ENCODE data around the gene TVP23A.

TVP23A gene

GRCh38 chr16:10851512-10851911, 32.9 kb upstream of the TVP23A start:
- Histone ChIP-seq H3K4me1 (no peaks in the 10 kb centered on the region), H3K27me3 (no peaks in the 10 kb centered on the region), H3K27ac (no peak overlapping the region), H3K36me3 (no peaks in the 10 kb centered on the region), H3K4me3 (no peak overlapping the region), H3K9me3 (no peaks in the 10 kb centered on the region)
- intact Hi-C loops (cut with DNase I; ENCODE audit: low total_unique reads), result no loop called here
- DNase-seq, result no peak
- TF ChIP-seq, protein P1, sequence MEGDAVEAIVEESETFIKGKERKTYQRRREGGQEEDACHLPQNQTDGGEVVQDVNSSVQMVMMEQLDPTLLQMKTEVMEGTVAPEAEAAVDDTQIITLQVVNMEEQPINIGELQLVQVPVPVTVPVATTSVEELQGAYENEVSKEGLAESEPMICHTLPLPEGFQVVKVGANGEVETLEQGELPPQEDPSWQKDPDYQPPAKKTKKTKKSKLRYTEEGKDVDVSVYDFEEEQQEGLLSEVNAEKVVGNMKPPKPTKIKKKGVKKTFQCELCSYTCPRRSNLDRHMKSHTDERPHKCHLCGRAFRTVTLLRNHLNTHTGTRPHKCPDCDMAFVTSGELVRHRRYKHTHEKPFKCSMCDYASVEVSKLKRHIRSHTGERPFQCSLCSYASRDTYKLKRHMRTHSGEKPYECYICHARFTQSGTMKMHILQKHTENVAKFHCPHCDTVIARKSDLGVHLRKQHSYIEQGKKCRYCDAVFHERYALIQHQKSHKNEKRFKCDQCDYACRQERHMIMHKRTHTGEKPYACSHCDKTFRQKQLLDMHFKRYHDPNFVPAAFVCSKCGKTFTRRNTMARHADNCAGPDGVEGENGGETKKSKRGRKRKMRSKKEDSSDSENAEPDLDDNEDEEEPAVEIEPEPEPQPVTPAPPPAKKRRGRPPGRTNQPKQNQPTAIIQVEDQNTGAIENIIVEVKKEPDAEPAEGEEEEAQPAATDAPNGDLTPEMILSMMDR (IDR thresholded peaks at IDR 0.05), result no peak

DNA sequence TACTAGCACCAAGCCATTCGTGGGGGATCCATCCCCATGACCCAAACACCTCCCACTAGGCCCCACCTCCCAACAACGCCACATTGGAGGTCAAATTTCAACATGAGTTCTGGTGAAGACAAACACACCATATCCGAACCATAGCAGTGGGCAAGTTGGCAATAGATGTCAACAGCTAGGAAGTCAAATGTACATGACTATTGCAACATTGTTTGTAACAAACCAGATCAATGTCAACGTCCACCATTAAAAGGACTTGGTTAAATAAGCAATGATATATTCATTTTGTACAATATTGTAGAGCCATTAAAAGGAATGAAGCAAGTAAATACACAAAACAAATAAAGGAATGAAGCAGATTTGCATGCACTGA, 31.9 kb upstream of the TVP23A start:
- DNase-seq, result no peak
- intact Hi-C loops (cut with DNase I; ENCODE audit: low total_unique reads), result no loop called here
- TF ChIP-seq, protein P1 (IDR thresholded peaks at IDR 0.05), result no peak
- H3K4me1 ChIP-seq, result no peaks in the 10 kb centered on the region
- H3K27me3 ChIP-seq, result peaks cover 0 to 2% of the 10 kb centered on the region in 2 donors
- H3K36me3 ChIP-seq, result no peaks in the 10 kb centered on the region
- H3K9me3 ChIP-seq, result no peaks in the 10 kb centered on the region
- H3K4me3 ChIP-seq, result no peak overlapping the region
- H3K27ac ChIP-seq, result no peak overlapping the region

GRCh38 chr16:10849736-10850477, 31.3 kb upstream of the TVP23A start:
- no peaks in the 10 kb centered on the region for H3K36me3 ChIP-seq
- no peak for DNase-seq
- H3K27me3 ChIP-seq, result peaks cover 0 to 2% of the 10 kb centered on the region in 2 donors
- no peak overlapping the region for H3K4me3 ChIP-seq
- intact Hi-C loops (cut with DNase I; ENCODE audit: low total_unique reads), result no loop called here
- no peaks in the 10 kb centered on the region for H3K9me3 ChIP-seq
- no peaks in the 10 kb centered on the region for H3K4me1 ChIP-seq
- TF ChIP-seq, protein P1 (IDR thresholded peaks at IDR 0.05), result no peak
- H3K27ac ChIP-seq, result no peak overlapping the region

DNA sequence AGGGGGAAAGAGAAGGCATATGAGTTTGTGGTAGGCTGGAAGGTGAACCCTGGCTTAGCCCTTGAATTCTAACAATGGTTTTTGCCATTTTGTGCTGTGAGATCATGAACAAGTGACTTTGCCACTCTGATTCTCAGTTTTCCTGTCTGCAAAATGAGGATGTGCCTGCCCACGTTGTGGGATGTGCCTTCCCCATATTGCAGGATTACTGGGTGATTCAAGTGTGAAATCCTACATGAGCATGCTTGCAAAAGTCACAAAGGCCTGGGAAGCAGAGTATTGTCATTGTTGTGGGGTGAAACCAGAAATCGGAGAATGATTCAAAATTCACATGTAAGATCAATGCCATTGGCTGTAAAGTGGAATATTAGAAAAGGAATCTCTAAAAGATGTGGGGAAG, 28.6 kb upstream of the TVP23A start:
- H3K4me1 ChIP-seq, result no peaks in the 10 kb centered on the region
- no peak overlapping the region for H3K4me3 ChIP-seq
- DNase-seq, result no peak
- no peaks in the 10 kb centered on the region for H3K9me3 ChIP-seq
- no peaks in the 10 kb centered on the region for H3K36me3 ChIP-seq
- TF ChIP-seq, protein P1 (IDR thresholded peaks at IDR 0.05), result no peak
- intact Hi-C loops (cut with DNase I; ENCODE audit: low total_unique reads), result no loop called here
- H3K27me3 ChIP-seq, result peaks cover 0 to 2% of the 10 kb centered on the region in 2 donors
- no peak overlapping the region for H3K27ac ChIP-seq

- Histone ChIP-seq H3K4me3 (no peak overlapping the region), H3K27me3 (peaks cover 0 to 2% of the 10 kb centered on the region in 2 donors), H3K4me1 (no peaks in the 10 kb centered on the region), H3K27ac (no peak overlapping the region), H3K9me3 (no peaks in the 10 kb centered on the region), H3K36me3 (no peaks in the 10 kb centered on the region)
- TF ChIP-seq, protein P1 (IDR thresholded peaks at IDR 0.05), result no peak
- no peak for DNase-seq
- intact Hi-C loops (cut with DNase I; ENCODE audit: low total_unique reads), result no loop called here
These were observed 27.8 kb upstream of the TVP23A start for GRCh38 chr16:10846213-10846998.
